HCT116 (cell line): Measurements from ENCODE around the gene MRPL49. TPM values are rescaled to one million over a fixed set of nuclear protein-coding genes. Genes with fewer than 3 reads are reported as not detected.

Experiments used
- ATAC-seq: fragments of 200-7000 bp; cut with Tn5 transposase; 2 replicates; pipeline ENCODE4 v1.9.1; 2020; ENCODE audit warnings: mild to moderate bottlenecking, moderate library complexity
- BruUV-seq: library from RNA; stranded (reverse); fragments of 400-500 nt; replicated peaks from 2 replicates; lab custom pipeline; 2021; lab: Mats Ljungman, UMichigan
- CTCF ChIA-PET: fragments of 300-600 bp; sonication (Branson Sonifier 250); formaldehyde crosslinking; loops from one replicate; lab custom pipeline; 2021; ENCODE audit warnings: antibody characterized with exemption; lab: Charles Lee
- POLR2A ChIA-PET: fragments of 300-600, 350-600 bp; sonication (Branson Sonifier 250); formaldehyde crosslinking; loops from one replicate; lab custom pipeline; 2021; ENCODE audit warnings: antibody characterized with exemption; lab: Charles Lee
- RAD21 ChIA-PET, 2 experiments: fragments of 300-600 bp; sonication (Branson Sonifier 250); formaldehyde crosslinking; loops; one replicate each; lab custom pipeline; 2023; ENCODE audit warnings: low total read pairs in 2 of 2; ENCODE audit not compliant: uncharacterized antibody in 2 of 2, unreplicated experiment in 2 of 2, low non-redundant PET in 1 of 2; lab: Charles Lee
- DNase-seq: peaks from one replicate; pipeline ENCODE4 v3.0.0-alpha.2; 2010; ENCODE audit warnings: low read depth, low spot score
- H2AFZ ChIP-seq: fragments of 200-600 bp; shearing (Covaris generic), sonication (generic); 2 replicates; pipeline ENCODE4 v1.6.1; 2017; ENCODE audit warnings: low read depth, mixed run types, mixed read lengths, antibody characterized with exemption, low read length; ENCODE audit not compliant: poor library complexity, severe bottlenecking
- H3K27ac ChIP-seq: 2 replicates; pipeline ENCODE4 v1.5.1; 2012; ENCODE audit warnings: low read depth, low read length
- H3K27me3 ChIP-seq: fragments of 200-600 bp; sonication (generic); 2 replicates; pipeline ENCODE4 v1.6.1; 2016; ENCODE audit warnings: mixed run types, low read length, mixed read lengths; ENCODE audit not compliant: insufficient read depth
- H3K36me3 ChIP-seq, 2 experiments: fragments of 200-500 bp in 1 of 2; fragments of 200-600 bp in 1 of 2; sonication (Bioruptor generic) in 1 of 2; sonication (generic) in 1 of 2; 2 replicates each; pipeline versions ENCODE4 v1.5.1 to v1.6.1; 2014 to 2016; ENCODE audit warnings: low read length in 2 of 2, inconsistent platforms in 1 of 2, mixed read lengths in 1 of 2, mixed run types in 1 of 2; ENCODE audit not compliant: insufficient read depth in 2 of 2, control insufficient read depth in 1 of 2
- H3K4me1 ChIP-seq, 2 experiments: fragments of 200-600 bp in 1 of 2; sonication (generic) in 1 of 2; 2 replicates each; pipeline versions ENCODE4 v1.5.1 to v1.6.1; 2012 to 2017; ENCODE audit warnings: low read length in 2 of 2, inconsistent platforms in 1 of 2, mild to moderate bottlenecking in 1 of 2, mixed read lengths in 1 of 2, mixed run types in 1 of 2, moderate library complexity in 1 of 2; ENCODE audit not compliant: insufficient read depth in 2 of 2, control insufficient read depth in 1 of 2
- H3K4me2 ChIP-seq: fragments of 200-600 bp; sonication (generic); 2 replicates; pipeline ENCODE4 v1.6.1; 2017; ENCODE audit warnings: mixed run types, low read length, mixed read lengths
- H3K4me3 ChIP-seq, 2 experiments: fragments of 200-600 bp in 1 of 2; sonication (generic) in 1 of 2; replicated peaks in 1 of 2; 2 replicates each; pipeline ENCODE4 v1.5.1; 2011 to 2016; ENCODE audit warnings: low read length in 2 of 2, control low read depth in 1 of 2, low read depth in 1 of 2, mild to moderate bottlenecking in 1 of 2, mixed read lengths in 1 of 2, mixed run types in 1 of 2
- H3K79me2 ChIP-seq: fragments of 200-600 bp; sonication (generic); 2 replicates; pipeline ENCODE4 v1.6.1; 2017; ENCODE audit warnings: mild to moderate bottlenecking, mixed run types, low read length, moderate library complexity, mixed read lengths; ENCODE audit not compliant: insufficient read depth
- H3K9ac ChIP-seq: fragments of 200-600 bp; sonication (generic); 2 replicates; pipeline ENCODE4 v1.6.1; 2016; ENCODE audit warnings: low read length, mixed read lengths
- H3K9me2 ChIP-seq: fragments of 200-600 bp; sonication (generic), shearing (Covaris generic); 2 replicates; pipeline ENCODE4 v1.6.1; 2017; ENCODE audit warnings: mixed run types, mild to moderate bottlenecking, moderate library complexity; ENCODE audit not compliant: insufficient read depth
- H3K9me3 ChIP-seq, 2 experiments: fragments of 200-500 bp in 1 of 2; fragments of 200-600 bp in 1 of 2; sonication (Bioruptor generic) in 1 of 2; sonication (generic) in 1 of 2; 2 replicates each; pipeline ENCODE4 v1.6.1; 2014 to 2017; ENCODE audit warnings: low read length in 2 of 2, mixed read lengths in 2 of 2, inconsistent platforms in 1 of 2, low read depth in 1 of 2, mild to moderate bottlenecking in 1 of 2, mixed run types in 1 of 2, moderate library complexity in 1 of 2; ENCODE audit not compliant: control insufficient read depth in 1 of 2, insufficient read depth in 1 of 2
- H4K20me1 ChIP-seq: fragments of 200-600 bp; sonication (generic), shearing (Covaris generic); 2 replicates; pipeline ENCODE4 v1.6.1; 2017; ENCODE audit warnings: mixed run types, mild to moderate bottlenecking, moderate library complexity; ENCODE audit not compliant: insufficient read depth
- CTCF ChIP-seq, 3 experiments: fragments of 200-600 bp in 1 of 3; sonication (generic) in 1 of 3; IDR thresholded peaks in 2 of 3; conservative IDR thresholded peaks in 1 of 3; 2 replicates each; pipeline ENCODE4 v1.5.1; 2012 to 2017; ENCODE audit warnings: low read depth in 2 of 3, low read length in 2 of 3, antibody characterized with exemption in 1 of 3, borderline replicate concordance in 1 of 3, control low read depth in 1 of 3, mild to moderate bottlenecking in 1 of 3, mixed read lengths in 1 of 3, mixed run types in 1 of 3, moderate library complexity in 1 of 3; ENCODE audit not compliant: insufficient read depth in 1 of 3
- EGR1 ChIP-seq: IDR thresholded peaks from 2 replicates; pipeline ENCODE4 v1.6.1; 2012; ENCODE audit warnings: low read depth
- FOSL1 ChIP-seq: IDR thresholded peaks from 2 replicates; pipeline ENCODE4 v1.6.1; 2012; ENCODE audit warnings: low read depth
- REST ChIP-seq: IDR thresholded peaks from 2 replicates; pipeline ENCODE4 v1.6.1; 2012; ENCODE audit warnings: low read depth
- intact Hi-C: fragments of 100-400 bp; cut with micrococcal nuclease; formaldehyde crosslinking; loops from 2 replicates; pipeline ENCODE4 v1.10.0; 2022
- total RNA-seq: library from RNA; stranded (reverse); gene quantifications from one replicate; pipeline ENCODE4 v1.2.1, GENCODE V29; 2021; ENCODE audit not compliant: unreplicated experiment

The MRPL49 gene
- total RNA-seq, 1 experiment from 2014 or later = 77.5 TPM

DNA sequence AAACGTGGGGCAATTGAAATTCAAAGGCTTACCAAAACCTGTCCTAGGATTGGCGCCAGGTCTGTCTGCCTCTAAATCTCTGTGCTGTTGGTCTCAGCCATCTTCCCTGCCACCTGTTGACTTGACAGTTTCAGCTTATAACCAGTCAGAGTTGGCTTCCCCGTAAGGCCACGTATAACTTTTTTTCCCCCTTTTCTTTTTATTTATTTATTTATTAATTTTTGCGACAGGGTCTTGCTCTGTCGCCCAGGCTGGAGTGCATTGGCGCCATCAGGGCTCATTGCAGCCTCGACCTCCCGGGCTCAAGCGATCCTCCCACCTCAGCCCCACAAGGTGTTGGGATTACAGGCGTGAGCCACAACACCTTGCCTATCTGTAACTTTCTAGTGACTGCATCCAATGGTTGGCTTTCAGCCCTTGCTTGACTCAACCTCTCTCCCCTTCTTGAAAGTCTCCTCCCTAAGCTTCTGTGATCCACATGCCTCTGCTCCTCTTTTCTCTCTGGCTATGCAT, 13.6 kb downstream of the MRPL49 start:
- no TSS peak for BruUV-seq
- H3K9ac ChIP-seq = peak overlapping the region; percentile 89
- H3K27me3 ChIP-seq = no peaks in the 10 kb centered on the region
- peak overlapping the region; percentile 95 for H3K4me2 ChIP-seq
- ATAC-seq (no peak), DNase-seq (no peak)
- peaks cover 27% of the 10 kb centered on the region for H3K79me2 ChIP-seq
- no peaks in the 10 kb centered on the region for H3K9me2 ChIP-seq
- peaks cover 9 to 28% of the 10 kb centered on the region in 2 experiments; a peak in 3 of 4 replicates for H3K4me1 ChIP-seq
- H3K9me3 ChIP-seq = no peaks in the 10 kb centered on the region
- intact Hi-C loops = loop anchor here (2.0 kb wide), 1 partner anchor 45 kb away; the partner anchor contains the start of gene CAPN1
- ChIA-PET CTCF (interaction anchor here (1.2 to 2.6 kb wide), 5 partner anchors 18 to 45 kb away, joined by 3 to 9 read pairs (median 6); partner anchors contain the start of genes TM7SF2 and ZNHIT2), POLR2A (interaction anchor here (0.8 to 4.1 kb wide), 14 partner anchors 9 to 332 kb away, joined by 3 to 52 read pairs (median 4); partner anchors contain the start of genes CAPN1, FAU, MRPL49 and SPDYC), RAD21 (interaction anchor here (0.6 to 1.1 kb wide), 3 partner anchors 13 to 46 kb away, joined by 3 to 4 read pairs (median 3); partner anchors contain the start of genes CAPN1 (in 1 of the 2), FAU (in 1 of the 2) and MRPL49 (in 1 of the 2))
- no peak overlapping the region for H2AFZ ChIP-seq
- TF ChIP-seq FOSL1 = no peak
- TF ChIP-seq REST = no peak
- no peak for TF ChIP-seq CTCF (IDR thresholded peaks at IDR 0.05 in 2 of 3, conservative IDR thresholded peaks at IDR 0.05 in 1 of 3; ENCODE audit: borderline replicate concordance in 1 of 3, insufficient read depth in 1 of 3, low read depth in 2 of 3, low read length in 2 of 3)
- TF ChIP-seq EGR1 = no peak
- peak overlapping the region; percentile 81 to 98 for H3K4me3 ChIP-seq
- peaks cover 10 to 18% of the 10 kb centered on the region in 2 experiments; a peak in 2 of 4 replicates for H3K36me3 ChIP-seq
- peak overlapping the region; percentile 89 for H3K27ac ChIP-seq
- H4K20me1 ChIP-seq = no peaks in the 10 kb centered on the region
